Omental fat pad (tissue), 4 donors: ENCODE data around the gene HIC1. TPM values are rescaled to one million over a fixed set of nuclear protein-coding genes. Genes with fewer than 3 reads are reported as not detected.
A peak's percentile ranks its signal among the peaks of the same experiment; 100 is the strongest.
"Not testable (repeated sequence)": the region's sequence is repeated elsewhere in the genome, so short reads cannot be mapped to it uniquely, and the experiment has no call there.

Experiments
- ATAC-seq: fragments of 150-250 bp; one replicate; pipeline ENCODE4 v1.9.1; 2016; ENCODE audit warnings: mild to moderate bottlenecking, moderate library complexity; ENCODE audit not compliant: low FRiP score
- DNase-seq: peaks from one replicate; pipeline ENCODE4 v3.0.0-alpha.2; 2019; ENCODE audit warnings: low spot score
- total RNA-seq, 4 donors: library from RNA; depleted of rRNA; stranded (reverse); fragments of >200 nt; gene quantifications; one replicate each; pipeline ENCODE4 v1.1.0, GENCODE V29; 2016
- TF ChIP-seq, protein P1 (sequence below), 3 donors: fragments of 450-650 bp; IDR thresholded peaks; one replicate each; pipeline ENCODE4 v1.5.1; 2016 to 2017; ENCODE audit warnings: antibody characterized with exemption in 3 of 3, mild to moderate bottlenecking in 3 of 3, moderate library complexity in 2 of 3

HIC1 gene, protein sequence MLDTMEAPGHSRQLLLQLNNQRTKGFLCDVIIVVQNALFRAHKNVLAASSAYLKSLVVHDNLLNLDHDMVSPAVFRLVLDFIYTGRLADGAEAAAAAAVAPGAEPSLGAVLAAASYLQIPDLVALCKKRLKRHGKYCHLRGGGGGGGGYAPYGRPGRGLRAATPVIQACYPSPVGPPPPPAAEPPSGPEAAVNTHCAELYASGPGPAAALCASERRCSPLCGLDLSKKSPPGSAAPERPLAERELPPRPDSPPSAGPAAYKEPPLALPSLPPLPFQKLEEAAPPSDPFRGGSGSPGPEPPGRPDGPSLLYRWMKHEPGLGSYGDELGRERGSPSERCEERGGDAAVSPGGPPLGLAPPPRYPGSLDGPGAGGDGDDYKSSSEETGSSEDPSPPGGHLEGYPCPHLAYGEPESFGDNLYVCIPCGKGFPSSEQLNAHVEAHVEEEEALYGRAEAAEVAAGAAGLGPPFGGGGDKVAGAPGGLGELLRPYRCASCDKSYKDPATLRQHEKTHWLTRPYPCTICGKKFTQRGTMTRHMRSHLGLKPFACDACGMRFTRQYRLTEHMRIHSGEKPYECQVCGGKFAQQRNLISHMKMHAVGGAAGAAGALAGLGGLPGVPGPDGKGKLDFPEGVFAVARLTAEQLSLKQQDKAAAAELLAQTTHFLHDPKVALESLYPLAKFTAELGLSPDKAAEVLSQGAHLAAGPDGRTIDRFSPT
- 10 to 100 TPM in 3 of 4 donors, 1 to 10 TPM in 1; 9.9 to 63.8 (median 37.3) TPM for total RNA-seq

DNA sequence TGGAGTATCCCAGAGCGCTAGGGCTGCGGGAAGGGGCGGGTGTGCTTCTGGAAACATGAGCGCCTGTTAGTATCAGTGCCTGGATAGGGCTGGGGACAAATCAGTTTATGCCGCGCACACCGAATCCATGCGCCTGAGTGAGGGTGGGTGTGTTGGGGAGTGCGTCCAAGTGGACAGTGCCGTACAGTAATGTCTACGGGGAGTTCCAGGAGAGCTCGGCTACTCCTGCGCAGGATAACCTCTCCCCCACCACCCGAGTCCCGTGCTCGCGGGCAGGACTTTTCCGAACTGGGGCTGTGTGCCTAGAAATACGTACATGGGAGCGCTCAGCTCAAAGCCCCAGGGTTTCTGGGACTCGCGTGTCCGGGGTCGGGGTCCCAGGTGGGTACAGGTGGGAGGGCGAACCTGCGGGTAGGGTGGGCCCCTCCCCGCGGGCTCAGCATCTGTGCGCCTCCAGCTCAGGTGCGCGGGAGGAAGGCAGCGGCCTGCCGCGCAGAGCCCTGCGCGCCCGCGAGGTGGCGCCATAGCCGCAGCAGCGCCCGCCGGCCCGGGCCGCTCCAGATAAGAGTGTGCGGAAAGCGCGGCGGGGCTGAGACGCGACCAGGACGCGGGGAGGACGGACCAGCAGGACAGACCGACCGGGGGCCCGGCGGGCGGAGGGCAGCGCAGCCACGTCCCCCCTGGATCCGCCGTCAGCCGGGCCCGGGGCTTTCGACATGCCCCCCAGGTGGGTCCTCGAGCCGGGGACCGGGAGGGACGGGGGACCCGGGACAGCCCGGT lies at the start of gene HIC1:
TSS of gene HIC1 (plus strand) at position 592 of the 780 bp plus-strand sequence. CDS start 1,588 bp downstream, outside the sequence.
- ATAC-seq, result peak; percentile 38
- DNase-seq, result no peak

DNA sequence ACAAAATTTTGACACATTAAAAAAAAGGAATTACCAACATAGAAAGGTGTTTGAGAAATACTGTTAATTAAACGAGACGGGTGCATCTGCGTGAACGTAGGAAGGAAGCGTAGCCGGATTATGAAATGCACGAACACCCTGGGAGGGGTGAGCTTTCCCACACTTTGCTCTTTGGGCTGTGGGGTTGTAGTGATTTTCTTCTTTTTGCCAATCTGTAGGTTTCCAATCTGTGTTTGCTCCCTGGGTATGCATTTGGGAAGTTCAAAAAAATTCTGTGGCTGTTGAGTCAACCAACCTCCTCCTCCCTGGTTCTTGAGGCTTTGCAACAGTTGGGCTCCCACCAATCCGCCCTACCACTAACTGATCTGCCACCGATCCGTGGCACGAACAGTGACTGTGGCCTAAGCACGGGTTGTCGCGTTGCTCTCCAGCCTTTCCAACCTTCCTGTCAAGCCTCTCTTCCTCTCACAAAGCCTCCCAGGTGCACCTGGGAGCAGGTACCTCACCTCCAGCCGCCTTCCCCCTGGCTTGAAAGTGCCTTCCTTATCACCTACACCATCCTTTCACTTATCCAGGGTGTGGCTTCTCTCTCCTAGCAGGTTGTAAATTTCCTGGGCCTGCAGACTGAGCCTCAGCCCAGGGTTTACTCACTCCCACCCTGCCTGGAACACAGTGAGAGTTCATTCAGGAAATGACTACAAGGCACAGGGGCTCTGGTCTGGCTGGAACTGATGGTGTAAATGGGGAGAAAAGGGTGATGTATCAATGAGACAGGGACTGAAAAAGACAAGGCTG lies 46.4 kb upstream of the HIC1 start:
- DNase-seq (no peak), ATAC-seq (no peak)
- TF ChIP-seq, protein P1, sequence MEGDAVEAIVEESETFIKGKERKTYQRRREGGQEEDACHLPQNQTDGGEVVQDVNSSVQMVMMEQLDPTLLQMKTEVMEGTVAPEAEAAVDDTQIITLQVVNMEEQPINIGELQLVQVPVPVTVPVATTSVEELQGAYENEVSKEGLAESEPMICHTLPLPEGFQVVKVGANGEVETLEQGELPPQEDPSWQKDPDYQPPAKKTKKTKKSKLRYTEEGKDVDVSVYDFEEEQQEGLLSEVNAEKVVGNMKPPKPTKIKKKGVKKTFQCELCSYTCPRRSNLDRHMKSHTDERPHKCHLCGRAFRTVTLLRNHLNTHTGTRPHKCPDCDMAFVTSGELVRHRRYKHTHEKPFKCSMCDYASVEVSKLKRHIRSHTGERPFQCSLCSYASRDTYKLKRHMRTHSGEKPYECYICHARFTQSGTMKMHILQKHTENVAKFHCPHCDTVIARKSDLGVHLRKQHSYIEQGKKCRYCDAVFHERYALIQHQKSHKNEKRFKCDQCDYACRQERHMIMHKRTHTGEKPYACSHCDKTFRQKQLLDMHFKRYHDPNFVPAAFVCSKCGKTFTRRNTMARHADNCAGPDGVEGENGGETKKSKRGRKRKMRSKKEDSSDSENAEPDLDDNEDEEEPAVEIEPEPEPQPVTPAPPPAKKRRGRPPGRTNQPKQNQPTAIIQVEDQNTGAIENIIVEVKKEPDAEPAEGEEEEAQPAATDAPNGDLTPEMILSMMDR (IDR thresholded peaks at IDR 0.05), result no peak

More for the DNA sequence above, at the start of gene HIC1:
- TF ChIP-seq, protein P1 (IDR thresholded peaks at IDR 0.05), result peak in 2 of 3 donors; percentile 66 to 89

DNA sequence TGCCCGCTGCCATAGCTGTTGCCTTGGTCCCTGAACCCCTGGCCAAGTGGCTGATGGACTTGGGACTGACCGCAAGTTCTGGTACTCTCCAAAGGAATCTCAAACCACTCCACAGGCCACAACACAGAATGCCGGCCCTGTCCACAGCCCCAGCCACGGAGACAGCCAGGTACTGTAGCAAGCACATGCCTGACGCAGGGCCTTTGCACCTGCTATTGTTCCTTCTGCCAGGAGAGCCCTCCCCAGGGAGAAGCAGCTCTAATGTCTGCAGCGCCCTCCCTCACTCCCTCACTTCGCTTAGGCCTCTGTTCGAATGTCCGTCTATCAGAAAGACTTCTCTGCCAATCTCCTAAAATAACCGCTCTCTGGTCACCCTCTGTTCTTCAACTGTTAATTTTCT lies 45.2 kb upstream of the HIC1 start:
- DNase-seq (no peak), ATAC-seq (no peak)
- TF ChIP-seq, protein P1 (IDR thresholded peaks at IDR 0.05), result no peak

DNA sequence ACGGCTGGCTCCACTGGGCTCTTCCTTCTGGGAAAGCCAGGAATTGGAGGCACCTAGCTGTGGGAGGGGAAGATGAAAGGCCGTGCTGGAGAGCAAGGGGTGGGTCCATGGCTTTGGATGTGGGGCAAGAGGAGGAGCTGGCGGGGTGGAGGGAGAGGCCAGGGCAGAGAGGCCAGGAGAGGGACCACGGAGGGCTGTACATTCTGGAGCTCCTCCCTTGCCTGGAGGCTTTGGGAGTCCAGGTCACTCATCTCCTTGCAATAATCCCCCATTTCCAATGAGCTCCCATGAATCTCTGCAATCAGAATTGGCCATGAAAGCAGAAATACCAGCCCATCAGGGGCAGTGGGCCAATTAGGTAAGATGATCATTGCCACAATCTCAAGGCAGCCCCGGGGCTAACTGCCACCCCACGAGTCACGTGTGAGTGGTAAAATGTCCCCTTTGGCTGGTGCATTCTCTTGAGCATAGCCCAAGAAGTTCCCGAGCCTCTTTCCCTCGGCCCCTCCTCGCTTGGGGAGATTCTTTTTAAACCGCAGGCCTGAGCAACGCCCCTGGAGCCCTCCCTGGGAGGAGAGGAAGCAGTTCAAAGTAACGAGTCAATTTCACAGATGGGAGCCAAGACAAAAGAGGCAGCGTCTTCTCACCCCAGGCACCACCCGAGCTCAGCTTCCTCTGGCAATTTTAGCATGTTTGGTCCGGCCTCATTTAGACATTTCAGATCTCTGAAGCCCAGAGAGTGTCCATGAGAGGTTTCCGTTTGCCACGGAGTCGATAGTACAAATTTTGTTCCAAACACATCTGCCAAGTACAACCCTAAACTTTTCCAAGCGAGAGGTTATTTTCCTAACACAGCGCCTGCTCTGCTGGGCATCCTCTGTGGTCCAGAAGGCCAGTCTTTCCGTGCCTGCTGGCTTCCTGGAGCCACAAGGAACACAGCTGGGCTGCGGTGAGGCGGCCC lies 43.2 kb upstream of the HIC1 start:
- peak; percentile 45 for ATAC-seq
- TF ChIP-seq, protein P1 (IDR thresholded peaks at IDR 0.05), result no peak
- no peak for DNase-seq

DNA sequence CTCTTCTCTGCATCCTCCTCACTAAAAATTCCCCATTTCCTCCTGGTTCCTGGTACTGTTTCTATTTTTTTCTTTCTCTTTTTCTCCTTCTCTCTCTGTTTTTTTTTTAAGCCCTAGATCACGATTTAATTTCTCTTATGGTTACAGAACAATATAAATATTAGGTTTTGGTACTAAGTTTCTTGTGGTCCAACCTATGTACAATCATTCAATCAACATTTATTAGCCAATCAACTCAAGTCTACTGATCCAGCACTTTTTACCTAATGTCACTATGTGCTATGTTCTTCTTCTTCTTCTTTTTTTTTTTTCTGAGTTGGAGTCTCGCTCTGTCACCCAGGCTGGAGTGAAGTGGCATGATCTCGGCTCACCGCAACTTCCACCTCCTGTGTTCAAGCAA lies 42.4 kb upstream of the HIC1 start:
- DNase-seq (no peak), ATAC-seq (no peak)
- TF ChIP-seq, protein P1 (IDR thresholded peaks at IDR 0.05), result no peak

DNA sequence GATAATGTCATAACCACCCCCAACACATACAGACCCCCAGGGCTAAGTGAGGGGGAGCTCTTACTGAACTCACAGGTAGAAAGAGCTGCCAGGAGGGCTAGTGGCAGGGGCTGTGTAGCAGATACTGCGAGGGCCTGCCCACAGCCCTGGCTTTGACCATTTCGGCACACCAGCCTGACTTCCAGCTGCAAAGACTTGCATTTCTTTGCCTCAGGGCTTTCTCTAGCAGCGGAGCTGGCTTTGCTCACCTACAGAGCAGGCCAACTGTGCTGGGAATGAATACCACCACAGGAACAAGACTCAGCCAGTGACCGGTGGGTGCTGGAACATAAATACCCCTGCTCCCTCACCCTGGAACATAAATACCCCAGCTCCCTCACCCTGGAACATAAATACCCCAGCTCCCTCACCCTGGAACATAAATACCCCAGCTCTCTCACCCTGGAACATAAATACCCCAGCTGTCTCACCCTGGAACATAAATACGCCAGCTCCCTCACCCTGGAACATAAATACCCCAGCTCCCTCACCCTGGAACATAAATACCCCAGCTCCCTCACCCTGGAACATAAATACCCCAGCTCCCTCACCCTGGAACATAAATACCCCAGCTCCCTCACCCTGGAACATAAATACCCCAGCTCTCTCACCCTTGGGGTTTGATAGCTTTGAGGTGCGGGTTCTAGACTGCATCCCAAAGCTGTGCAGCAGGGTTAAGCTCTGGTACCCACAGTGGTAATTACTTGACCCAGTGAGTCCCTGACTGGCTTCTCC lies 41.5 kb upstream of the HIC1 start:
- DNase-seq, ATAC-seq: not testable (repeated sequence)
